IPS-18c (cell line): ENCODE data around the gene CCDC69.
"Not testable (repeated sequence)": the region's sequence is repeated elsewhere in the genome, so short reads cannot be mapped to it uniquely, and the experiment has no call there.

Experiments
- H3K4me3 ChIP-seq: 2 replicates; pipeline ENCODE4 v1.7.0; 2013; ENCODE audit warnings: low read depth, mild to moderate bottlenecking, low read length, moderate library complexity; ENCODE audit not compliant: insufficient read depth
- H3K9me3 ChIP-seq: one replicate; pipeline ENCODE4 v1.6.1; 2013; ENCODE audit warnings: mild to moderate bottlenecking, low read length, moderate library complexity; ENCODE audit not compliant: control insufficient read depth, insufficient read depth

CCDC69 gene

DNA sequence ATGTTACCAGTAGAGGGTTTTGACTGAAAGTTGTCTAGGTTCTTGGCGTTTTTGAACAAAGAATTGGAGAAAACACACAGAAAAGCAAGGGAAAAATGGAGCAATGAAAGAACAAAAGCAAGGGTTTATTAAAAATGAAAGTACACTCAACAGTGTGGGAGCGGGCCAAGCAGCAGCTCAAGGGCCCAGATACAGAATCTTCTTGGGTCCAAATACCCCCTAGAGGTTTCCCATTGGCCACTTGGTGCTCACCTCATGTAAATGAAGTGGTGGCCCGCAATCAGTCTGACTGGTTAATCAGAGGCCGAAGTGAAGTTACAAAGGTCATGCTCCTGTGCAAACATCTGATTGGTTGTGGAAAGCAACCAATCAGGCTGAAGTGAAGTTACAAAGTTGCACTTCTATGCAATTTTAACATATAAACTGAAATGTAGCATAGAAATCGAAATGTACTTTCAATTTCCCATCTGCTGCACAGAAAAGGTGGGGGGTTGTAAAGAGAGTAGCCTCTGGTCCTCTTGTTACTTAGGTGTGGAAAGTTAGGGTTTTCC is 27.2 kb upstream of the CCDC69 start:
- Histone ChIP-seq H3K9me3 (no peaks in the 10 kb centered on the region), H3K4me3 (no peak overlapping the region)

DNA sequence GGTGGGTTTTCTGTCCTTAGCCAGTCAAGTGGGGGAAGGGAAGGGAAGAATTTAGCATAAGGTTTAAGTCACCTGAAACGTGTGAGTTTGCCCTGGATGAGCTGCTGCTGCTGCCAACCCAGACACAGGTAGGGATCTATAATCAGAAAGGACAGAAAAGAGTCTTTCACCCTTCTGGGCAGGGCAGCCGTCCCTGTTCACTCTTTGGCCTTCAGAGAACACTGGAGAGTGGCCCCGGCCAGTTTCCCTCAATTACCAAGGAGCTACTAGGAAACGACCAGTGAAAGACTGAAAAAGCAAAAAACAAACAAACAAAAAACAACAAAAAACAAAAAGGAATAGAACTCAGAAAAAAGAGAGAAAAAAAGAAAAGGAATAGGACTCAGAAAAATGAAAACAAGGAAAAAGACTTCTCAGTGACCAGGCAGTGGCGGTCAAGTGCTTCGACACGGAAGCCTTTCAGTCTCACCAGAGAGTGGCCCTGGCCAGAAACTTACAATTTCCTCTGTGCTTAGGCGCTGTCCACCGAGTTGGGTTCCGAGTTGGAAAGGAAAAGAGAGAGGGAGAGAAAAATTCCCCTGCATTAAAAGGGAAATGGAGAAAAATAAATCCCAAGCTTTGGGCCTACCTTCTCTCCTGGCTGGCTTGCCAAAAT is 26.6 kb upstream of the CCDC69 start:
- no peak overlapping the region for H3K4me3 ChIP-seq

DNA sequence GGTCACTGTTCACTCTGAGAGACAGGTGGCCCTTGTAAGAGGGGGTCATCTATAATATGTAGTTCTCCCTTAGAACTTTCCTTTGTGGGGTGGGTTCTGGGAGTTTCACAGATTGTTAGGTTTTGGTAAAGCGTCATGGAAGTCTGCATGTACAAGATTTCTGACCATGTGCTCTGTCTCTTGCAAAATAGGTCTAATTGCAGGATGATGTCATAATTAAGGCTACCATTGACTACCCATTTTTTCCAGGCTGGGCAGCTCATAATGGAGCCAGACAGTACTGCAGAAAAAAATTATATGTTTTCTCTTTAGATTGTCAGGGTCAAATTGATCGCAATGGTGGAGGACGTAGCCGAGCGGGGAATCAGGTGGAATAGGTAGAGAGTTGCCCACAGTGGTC is 25.4 kb upstream of the CCDC69 start:
- H3K9me3 ChIP-seq, result no peaks in the 10 kb centered on the region
- H3K4me3 ChIP-seq, result no peak overlapping the region

More for the DNA sequence above, 26.6 kb upstream of the CCDC69 start:
- H3K9me3 ChIP-seq, result no peaks in the 10 kb centered on the region

DNA sequence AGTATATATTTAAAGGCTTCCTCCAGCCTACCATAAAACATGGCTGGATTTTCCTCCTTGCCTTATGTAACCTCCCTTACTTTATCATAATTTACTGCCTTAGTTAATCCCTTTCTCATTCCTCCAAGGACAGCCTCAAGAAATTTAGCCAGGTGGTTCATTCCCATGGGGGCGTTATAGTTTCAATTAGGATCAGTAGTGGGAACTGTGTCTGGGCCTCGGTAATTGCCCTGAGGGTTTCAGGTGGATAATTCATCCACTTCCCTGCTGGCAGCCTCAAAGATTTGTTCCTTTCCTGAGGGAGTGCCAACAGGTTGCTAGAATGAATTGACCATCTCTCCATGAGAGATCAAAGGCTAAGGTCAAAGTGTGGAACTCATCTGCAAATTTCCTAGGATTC is 24.8 kb upstream of the CCDC69 start:
- Histone ChIP-seq H3K9me3 (no peaks in the 10 kb centered on the region), H3K4me3 (no peak overlapping the region)

GRCh38 chr5:151245680-151246219 is 21.9 kb upstream of the CCDC69 start:
- Histone ChIP-seq H3K4me3 (no peak overlapping the region), H3K9me3 (no peaks in the 10 kb centered on the region)

DNA sequence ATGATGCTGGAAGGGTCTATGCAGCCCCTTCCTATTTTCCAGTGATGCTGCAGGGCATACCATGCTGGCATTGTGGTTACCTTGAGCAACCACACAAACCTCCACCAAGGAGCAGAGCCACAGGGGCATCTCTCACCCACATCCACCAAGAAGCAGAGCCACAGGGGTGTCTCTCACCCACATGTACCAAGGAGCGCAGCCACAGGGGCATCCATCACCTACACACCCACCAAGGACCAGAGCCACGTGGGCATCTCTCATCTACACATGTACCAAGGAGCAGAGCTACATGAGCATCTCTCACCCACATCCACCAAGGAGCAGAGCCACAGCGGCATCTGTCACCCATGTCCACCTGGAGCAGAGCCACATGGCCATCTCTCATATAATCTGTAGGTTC is 20.3 kb upstream of the CCDC69 start:
- Histone ChIP-seq H3K9me3 (no peaks in the 10 kb centered on the region), H3K4me3 (no peak overlapping the region)

DNA sequence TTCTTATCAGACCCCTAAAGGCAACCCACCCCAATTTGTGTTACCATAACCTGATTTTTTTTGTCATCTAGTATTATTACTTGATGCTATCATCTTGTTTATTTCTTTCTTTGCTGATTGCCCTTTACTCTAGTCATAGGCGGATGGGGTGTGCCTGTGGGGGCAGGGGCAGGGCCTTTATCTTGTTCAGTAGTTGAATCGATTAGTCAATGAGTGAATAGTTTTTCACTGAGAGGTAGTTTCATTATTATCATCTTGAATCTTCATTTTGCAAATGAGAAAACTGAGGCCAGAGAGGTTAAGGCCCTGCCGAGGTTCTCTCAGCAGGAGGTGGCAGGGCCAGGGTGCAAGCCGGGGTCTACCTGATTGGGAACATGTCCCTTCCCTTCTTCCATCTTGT is 19.7 kb upstream of the CCDC69 start:
- H3K4me3 ChIP-seq, result no peak overlapping the region
- no peaks in the 10 kb centered on the region for H3K9me3 ChIP-seq

DNA sequence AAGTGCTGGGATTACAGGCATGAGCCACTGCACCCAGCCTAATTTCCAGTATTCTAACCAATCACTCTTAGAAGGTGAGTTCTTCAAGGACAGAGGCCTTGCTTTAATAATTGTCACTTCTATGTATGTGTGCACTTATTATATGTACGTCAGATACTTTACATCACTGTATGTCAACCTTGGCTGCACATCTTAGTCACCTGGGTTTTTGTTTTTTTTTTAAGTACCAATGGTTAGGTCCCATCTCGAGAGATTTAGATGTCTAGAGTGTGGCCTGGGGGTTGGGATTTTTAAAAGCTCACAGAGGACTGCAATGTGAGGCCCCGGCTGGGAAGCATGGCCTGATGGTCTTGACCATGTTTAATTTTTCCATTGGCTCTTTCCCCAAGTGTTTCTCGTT is 19.2 kb upstream of the CCDC69 start:
- Histone ChIP-seq H3K4me3 (no peak overlapping the region), H3K9me3 (no peaks in the 10 kb centered on the region)

GRCh38 chr5:151240924-151241635 is 17.2 kb upstream of the CCDC69 start:
- H3K9me3 ChIP-seq, result no peaks in the 10 kb centered on the region
- H3K4me3 ChIP-seq, result no peak overlapping the region

DNA sequence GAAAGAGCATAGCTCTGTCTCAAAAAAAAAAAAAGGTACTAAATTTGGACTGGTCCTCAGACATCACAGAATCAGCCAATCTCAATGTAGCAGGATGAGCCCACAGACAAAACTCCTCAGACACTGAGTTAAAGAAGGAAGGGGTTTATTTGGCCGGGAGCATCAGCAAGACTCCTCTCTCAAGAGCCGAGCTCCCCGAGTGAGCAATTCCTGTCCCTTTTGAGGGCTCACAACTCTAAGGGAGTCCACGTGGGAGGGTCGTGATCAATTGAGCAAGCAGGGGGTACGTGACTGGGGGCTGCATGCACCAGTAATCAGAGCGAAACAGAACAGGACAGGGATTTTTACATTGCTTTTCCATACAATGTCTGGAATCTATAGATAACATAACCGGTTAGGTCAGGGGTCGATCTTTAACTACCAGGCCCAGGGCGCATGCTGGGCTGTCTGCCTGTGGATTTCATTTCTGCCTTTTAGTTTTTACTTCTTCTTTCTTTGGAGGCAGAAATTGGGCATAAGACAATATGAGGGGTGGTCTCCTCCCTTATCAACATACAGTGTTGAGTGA is 16.5 kb upstream of the CCDC69 start:
- H3K9me3 ChIP-seq, H3K4me3 ChIP-seq: not testable (repeated sequence)

- H3K9me3 ChIP-seq, result no peaks in the 10 kb centered on the region
- H3K4me3 ChIP-seq, result no peak overlapping the region
These were observed 15.5 kb upstream of the CCDC69 start for GRCh38 chr5:151239237-151239861.

DNA sequence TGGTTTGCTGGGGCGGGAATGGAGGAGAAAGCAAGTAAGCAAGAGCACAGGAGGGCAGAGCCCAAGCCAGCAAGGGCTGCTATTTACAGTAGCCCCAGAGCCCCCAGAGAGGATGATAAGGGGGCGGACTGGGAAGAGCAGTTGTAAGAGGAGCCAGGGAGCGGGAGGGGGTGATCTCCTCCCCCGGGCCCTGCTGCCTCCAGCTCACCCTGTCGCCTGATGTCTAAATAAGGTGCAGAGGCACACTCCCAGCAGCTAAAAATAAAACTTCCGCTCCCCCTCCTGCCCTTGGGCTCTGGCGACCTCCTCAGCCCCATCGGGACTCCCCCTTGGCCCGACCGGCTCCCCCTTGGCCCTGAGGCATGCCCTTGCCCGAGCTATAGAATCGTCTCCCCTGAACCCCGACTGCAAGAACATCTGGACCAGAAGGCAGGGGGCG is 14.4 kb upstream of the CCDC69 start:
- H3K9me3 ChIP-seq, result no peaks in the 10 kb centered on the region
- no peak overlapping the region for H3K4me3 ChIP-seq

DNA sequence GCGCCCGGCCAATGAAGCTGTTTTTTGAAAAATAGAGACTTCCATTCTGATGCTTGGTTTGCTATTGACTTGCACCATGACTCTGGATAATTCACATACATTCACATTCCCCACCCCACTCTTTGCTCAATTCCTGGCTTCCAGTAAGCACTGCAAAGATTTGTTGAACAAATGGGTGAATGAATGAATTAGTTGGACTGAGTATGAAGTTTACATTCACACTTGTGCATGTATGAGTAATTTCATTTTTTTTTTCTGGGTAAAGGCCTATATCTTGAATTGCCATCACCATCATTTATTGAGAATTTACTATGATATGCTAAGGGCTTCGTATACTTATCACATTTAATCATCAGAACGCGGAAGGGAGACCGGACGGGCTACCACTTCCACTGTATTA is 13.8 kb upstream of the CCDC69 start:
- no peaks in the 10 kb centered on the region for H3K9me3 ChIP-seq

DNA sequence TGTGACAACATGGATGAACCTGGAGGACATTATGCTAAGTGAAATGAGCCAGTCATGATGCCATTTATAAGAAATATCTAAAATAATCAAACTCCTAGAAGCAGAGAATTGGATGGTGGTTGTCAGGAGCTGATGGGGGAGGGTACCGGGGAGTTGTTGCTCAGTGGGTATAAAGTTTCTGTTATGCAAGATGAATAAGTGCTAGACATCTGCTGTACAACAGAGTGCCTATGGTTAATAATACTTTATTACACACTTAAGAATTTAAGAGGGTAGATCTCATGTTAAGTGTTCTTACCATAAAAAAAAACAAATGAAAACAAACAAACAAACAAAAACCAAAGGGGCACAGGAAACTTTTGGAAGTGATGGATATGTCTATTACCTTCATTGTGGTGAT is 13.0 kb upstream of the CCDC69 start:
- Histone ChIP-seq H3K9me3 (no peaks in the 10 kb centered on the region), H3K4me3 (no peak overlapping the region)

More for the DNA sequence above, 13.8 kb upstream of the CCDC69 start:
- H3K4me3 ChIP-seq, result no peak overlapping the region

GRCh38 chr5:151235239-151235571 is 11.3 kb upstream of the CCDC69 start:
- H3K9me3 ChIP-seq, H3K4me3 ChIP-seq: not testable (repeated sequence)

GRCh38 chr5:151234476-151235238 is 10.8 kb upstream of the CCDC69 start:
- no peak overlapping the region for H3K4me3 ChIP-seq
- H3K9me3 ChIP-seq, result no peaks in the 10 kb centered on the region

GRCh38 chr5:151233616-151234085 is 9.8 kb upstream of the CCDC69 start:
- Histone ChIP-seq H3K4me3 (no peak overlapping the region), H3K9me3 (no peaks in the 10 kb centered on the region)
